GM23338 (cell line): ENCODE results near the gene YTHDF2. TPM values are rescaled to one million over a fixed set of nuclear protein-coding genes. Genes with fewer than 3 reads are reported as not detected.

Experiments
- ATAC-seq: fragments of 200-7000 bp; cut with Tn5 transposase; 3 replicates; pipeline ENCODE4 v1.9.1; 2020
- DNase-seq: peaks from one replicate; pipeline ENCODE4 v3.0.0-alpha.2; 2015; ENCODE audit warnings: low spot score
- H2AFZ ChIP-seq: fragments of 200-600 bp; sonication (generic); 2 replicates; pipeline ENCODE4 v1.8.0; 2016; ENCODE audit warnings: antibody characterized with exemption, mild to moderate bottlenecking, moderate library complexity
- H3F3A ChIP-seq: fragments of 200-600 bp; sonication (generic); replicated peaks from 2 replicates; pipeline ENCODE4 v1.8.0; 2017; ENCODE audit warnings: antibody characterized with exemption, mixed run types, low read depth
- H3K27ac ChIP-seq: fragments of 200-600 bp; sonication (generic); 2 replicates; pipeline ENCODE4 v1.6.1; 2016; ENCODE audit warnings: low read depth
- H3K27me3 ChIP-seq: fragments of 200-600 bp; sonication (generic); 2 replicates; pipeline ENCODE4 v1.8.0; 2016; ENCODE audit warnings: mild to moderate bottlenecking, mixed run types, moderate library complexity; ENCODE audit not compliant: insufficient read depth
- H3K36me3 ChIP-seq: fragments of 200-600 bp; sonication (generic); 2 replicates; pipeline ENCODE4 v1.8.0; 2016; ENCODE audit warnings: mild to moderate bottlenecking; ENCODE audit not compliant: insufficient read depth
- H3K4me1 ChIP-seq: fragments of 200-600 bp; sonication (generic); 2 replicates; pipeline ENCODE4 v1.8.0; 2016; ENCODE audit warnings: mild to moderate bottlenecking, moderate library complexity; ENCODE audit not compliant: insufficient read depth
- H3K4me2 ChIP-seq: fragments of 200-600 bp; sonication (generic); 2 replicates; pipeline ENCODE4 v1.7.1; 2017; ENCODE audit warnings: mixed run types
- H3K4me3 ChIP-seq: fragments of 200-600 bp; sonication (generic); 2 replicates; pipeline ENCODE4 v1.6.1; 2016; ENCODE audit warnings: mixed run types
- H3K79me2 ChIP-seq: fragments of 200-600 bp; sonication (generic); replicated peaks from 2 replicates; pipeline ENCODE4 v1.8.0; 2017; ENCODE audit warnings: mild to moderate bottlenecking; ENCODE audit not compliant: insufficient read depth
- H3K9me2 ChIP-seq: fragments of 200-600 bp; sonication (generic); 2 replicates; pipeline ENCODE4 v1.8.0; 2017; ENCODE audit not compliant: insufficient read depth
- H4K20me1 ChIP-seq: fragments of 200-600 bp; sonication (generic); replicated peaks from 2 replicates; pipeline ENCODE4 v1.8.0; 2017; ENCODE audit warnings: mild to moderate bottlenecking; ENCODE audit not compliant: insufficient read depth
- H3K27ac Mint-ChIP-seq: 2 replicates; pipeline ENCODE4 v1.8.0; 2020; ENCODE audit warnings: inconsistent platforms, mild to moderate bottlenecking, moderate library complexity, mixed read lengths
- H3K27me3 Mint-ChIP-seq: 3 replicates; pipeline ENCODE4 v1.8.0; 2022; ENCODE audit warnings: low read depth, mild to moderate bottlenecking, moderate library complexity, mixed read lengths, inconsistent platforms; ENCODE audit not compliant: insufficient read depth, poor library complexity
- H3K36me3 Mint-ChIP-seq: 3 replicates; pipeline ENCODE4 v1.8.0; 2021; ENCODE audit warnings: low read depth, mild to moderate bottlenecking, inconsistent platforms, moderate library complexity, mixed read lengths
- H3K4me1 Mint-ChIP-seq: 3 replicates; pipeline ENCODE4 v1.8.0; 2020; ENCODE audit warnings: mild to moderate bottlenecking, inconsistent platforms, mixed read lengths
- H3K4me3 Mint-ChIP-seq: 3 replicates; pipeline ENCODE4 v1.8.0; 2021; ENCODE audit warnings: moderate library complexity, mild to moderate bottlenecking, inconsistent platforms, mixed read lengths
- H3K9me3 Mint-ChIP-seq: 3 replicates; pipeline ENCODE4 v1.8.0; 2020; ENCODE audit warnings: moderate library complexity, mild to moderate bottlenecking, inconsistent platforms, mixed read lengths
- CREB1 ChIP-seq: fragments of 250-450 bp; sonication (Bioruptor Pico); IDR thresholded peaks from 2 replicates; pipeline ENCODE4 v1.5.0; 2020; ENCODE audit warnings: low read depth, mild to moderate bottlenecking, moderate library complexity
- CTCF ChIP-seq, 2 experiments: fragments of 200-600 bp in 1 of 2; sonication (generic) in 1 of 2; conservative IDR thresholded peaks; 2 replicates each; pipeline versions ENCODE4 v1.5.1 to v1.6.1; 2016 to 2017; ENCODE audit warnings: antibody characterized with exemption in 2 of 2, low read depth in 2 of 2, mild to moderate bottlenecking in 2 of 2, moderate library complexity in 1 of 2
- EZH2 ChIP-seq: fragments of 200-600 bp; sonication (generic); IDR thresholded peaks from one replicate; pipeline ENCODE4 v1.8.0; 2017; ENCODE audit warnings: antibody characterized with exemption, mild to moderate bottlenecking, low read depth; ENCODE audit not compliant: unreplicated experiment
- JUNB ChIP-seq: IDR thresholded peaks from one replicate; pipeline ENCODE4 v1.6.1; 2016; ENCODE audit warnings: antibody characterized with exemption; ENCODE audit not compliant: unreplicated experiment
- STAT1 ChIP-seq: IDR thresholded peaks from one replicate; pipeline ENCODE4 v1.6.1; 2016; ENCODE audit warnings: antibody characterized with exemption; ENCODE audit not compliant: unreplicated experiment
- ZNF331 ChIP-seq: fragments of 250-450 bp; sonication (Bioruptor Pico); IDR thresholded peaks from 2 replicates; pipeline ENCODE4 v1.5.0; 2020; ENCODE audit warnings: low read depth, mild to moderate bottlenecking, moderate library complexity
- ZNF462 ChIP-seq: fragments of 250-450 bp; sonication (Bioruptor Pico); IDR thresholded peaks from 2 replicates; pipeline ENCODE4 v1.5.0; 2020; ENCODE audit warnings: mild to moderate bottlenecking, moderate library complexity
- polyA plus RNA-seq: library from polyadenylated mRNA; unstranded; fragments of >200 nt; fragmentation: Nextera tagmentation; extraction: Ambion mirVana; gene quantifications from 2 replicates; pipeline ENCODE4 v1.2.1, GENCODE V29; 2016
- total RNA-seq: library from RNA; depleted of rRNA; stranded (reverse); fragments of >200 nt; shearing (Covaris generic); gene quantifications from 2 replicates; pipeline ENCODE4 v1.2.3, GENCODE V29; 2014

Gene YTHDF2
- total and polyA plus RNA-seq, 2 experiments from 2014 or later, result 130 to 169 TPM

- TF ChIP-seq ZNF462 (CRISPR knock-in tag), result no peak
- no peak for TF ChIP-seq JUNB
Observed at GRCh38 chr1:28761189-28761588, 24.4 kb downstream of the YTHDF2 start (continued).

GRCh38 chr1:28766532-28767183 is 29.9 kb downstream of the YTHDF2 start:
- Mint-ChIP-seq H3K9me3 (no peaks in the 10 kb centered on the region), H3K4me3 (no peak overlapping the region), H3K27me3 (no peaks in the 10 kb centered on the region), H3K36me3 (peaks cover 58% of the 10 kb centered on the region; the same call in 2 of the 3 replicates), H3K4me1 (no peaks in the 10 kb centered on the region), H3K27ac (no peak overlapping the region)
- no peak overlapping the region for H3K27ac ChIP-seq
- ATAC-seq (no peak), DNase-seq (no peak)
- H2AFZ ChIP-seq, result no peak overlapping the region
- no peak overlapping the region for H3K4me3 ChIP-seq
- H3K36me3 ChIP-seq, result peaks cover 26% of the 10 kb centered on the region
- H3K4me2 ChIP-seq, result no peak overlapping the region
- H3K9me2 ChIP-seq, result no peaks in the 10 kb centered on the region
- H4K20me1 ChIP-seq, result peaks cover 57% of the 10 kb centered on the region
- H3K27me3 ChIP-seq, result no peaks in the 10 kb centered on the region
- H3K79me2 ChIP-seq, result peaks cover 84% of the 10 kb centered on the region
- H3F3A ChIP-seq, result peaks cover 27% of the 10 kb centered on the region; the same call in 1 of the 2 replicates
- no peaks in the 10 kb centered on the region for H3K4me1 ChIP-seq
- TF ChIP-seq CREB1 (CRISPR knock-in tag) (no peak), EZH2 (no peak), ZNF331 (no peak), ZNF462 (CRISPR knock-in tag) (no peak), CTCF (conservative IDR thresholded peaks at IDR 0.05; ENCODE audit: low read depth in 2 of 2) (no peak), STAT1 (no peak)
